RWPE1 (cell line): Measurements from ENCODE around the gene JPH2.

Source experiments
- CTCF ChIA-PET: fragments of 350-600 bp; sonication (Branson Sonifier 250); formaldehyde crosslinking; extraction: SDS; loops from one replicate; lab custom pipeline; 2021; lab: Yijun Ruan, JAX
- POLR2A ChIA-PET: fragments of 400-600 bp; formaldehyde crosslinking; extraction: SDS; loops from one replicate; lab custom pipeline; 2020; ENCODE audit warnings: antibody characterized with exemption; ENCODE audit not compliant: low non-redundant PET; lab: Yijun Ruan, JAX
- DNase-seq: peaks from one replicate; pipeline ENCODE4 v3.0.0; 2012; ENCODE audit warnings: low spot score
- H3K27ac ChIP-seq: fragments of 450-650 bp; 2 replicates; pipeline ENCODE4 v1.5.1; 2017
- CTCF ChIP-seq: fragments of 450-650 bp; conservative IDR thresholded peaks from 2 replicates; pipeline ENCODE4 v1.5.1; 2017; ENCODE audit warnings: low read depth, mild to moderate bottlenecking

Gene JPH2

DNA sequence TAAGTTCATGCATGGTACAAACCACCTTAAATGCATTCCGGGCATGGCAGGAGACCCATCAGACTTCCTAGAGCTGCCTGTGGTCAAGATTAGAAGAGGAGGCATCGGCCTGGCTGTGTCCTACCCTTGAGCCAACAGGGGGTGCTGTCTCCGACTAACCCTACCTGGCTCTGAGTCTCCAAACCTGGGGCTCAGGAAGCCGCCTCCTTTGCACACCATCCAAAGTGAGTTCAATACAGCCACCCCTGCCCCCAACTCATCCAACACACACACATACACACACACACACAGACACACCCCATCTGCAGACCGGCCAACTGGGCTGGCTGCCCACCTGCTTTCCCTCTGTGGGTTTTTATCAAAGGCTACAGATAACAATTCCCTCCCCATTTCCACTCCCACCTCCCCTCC lies 77.0 kb downstream of the JPH2 start:
- no peak for TF ChIP-seq CTCF
- DNase-seq = no peak
- CTCF ChIA-PET = interaction anchor here (0.6 to 1.0 kb wide), 2 partner anchors 21 to 450 kb away, joined by 3 to 6 read pairs; no protein-coding TSS in a partner anchor
- H3K27ac ChIP-seq = no peak overlapping the region
- POLR2A ChIA-PET = no interaction called here

DNA sequence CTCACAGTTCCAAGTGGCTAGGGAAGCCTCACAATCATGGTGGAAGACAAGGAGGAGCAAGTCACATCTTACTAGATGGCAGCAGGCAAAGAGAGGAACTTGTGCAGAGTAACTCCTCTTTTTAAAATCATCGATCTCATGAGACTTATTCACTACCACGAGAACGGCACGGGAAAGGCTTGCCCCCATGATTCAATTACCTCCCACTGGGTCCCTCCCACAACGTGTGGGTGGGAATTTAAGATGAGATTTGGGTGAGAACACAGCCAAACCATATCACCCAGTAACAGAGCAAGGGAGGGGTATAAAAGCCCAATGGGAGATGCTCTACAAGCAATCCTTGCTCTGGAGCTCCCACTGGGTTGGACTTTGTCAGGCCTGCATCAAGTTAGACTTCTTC lies 80.4 kb downstream of the JPH2 start:
- POLR2A ChIA-PET = no interaction called here
- TF ChIP-seq CTCF = no peak
- no peak for DNase-seq

DNA sequence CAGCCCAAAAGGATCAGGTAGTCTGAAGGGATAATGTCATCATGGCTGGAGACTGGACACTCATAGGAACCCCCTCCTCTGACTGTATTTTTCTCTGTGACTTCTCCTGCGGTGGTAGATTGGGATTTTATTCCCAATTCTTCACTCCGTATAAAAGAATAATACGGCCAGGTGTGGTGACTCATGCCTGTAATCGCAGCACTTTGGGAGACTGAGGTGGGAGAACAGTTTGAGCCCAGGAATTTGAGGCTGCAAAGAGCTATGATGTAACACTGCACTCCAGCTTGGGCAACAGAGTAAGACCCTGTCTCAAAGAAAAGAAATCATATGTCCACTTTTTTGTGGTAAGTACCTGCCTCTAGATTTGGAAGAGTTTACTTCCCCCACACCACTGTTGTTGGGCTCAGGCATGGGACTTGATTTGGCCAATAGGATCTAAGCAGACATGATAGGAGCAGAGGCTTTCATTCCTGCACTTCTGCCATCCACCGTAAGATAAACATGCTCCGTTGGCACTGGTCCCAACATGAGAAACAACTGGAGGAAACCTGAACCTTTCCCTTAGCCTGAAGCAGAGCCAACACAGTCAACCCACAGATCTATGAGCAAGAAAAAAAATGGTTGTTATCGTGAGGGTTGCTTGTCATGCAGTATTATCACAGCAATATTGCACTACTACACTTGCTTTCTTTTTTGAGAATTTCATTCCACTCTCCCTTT lies 82.0 kb downstream of the JPH2 start:
- POLR2A ChIA-PET = no interaction called here

More for the DNA sequence above, 80.4 kb downstream of the JPH2 start:
- CTCF ChIA-PET = interaction anchor here (0.6 to 1.3 kb wide), 4 partner anchors 10 to 326 kb away, joined by 3 to 6 read pairs (median 3); no protein-coding TSS in a partner anchor
- no peak overlapping the region for H3K27ac ChIP-seq

DNA sequence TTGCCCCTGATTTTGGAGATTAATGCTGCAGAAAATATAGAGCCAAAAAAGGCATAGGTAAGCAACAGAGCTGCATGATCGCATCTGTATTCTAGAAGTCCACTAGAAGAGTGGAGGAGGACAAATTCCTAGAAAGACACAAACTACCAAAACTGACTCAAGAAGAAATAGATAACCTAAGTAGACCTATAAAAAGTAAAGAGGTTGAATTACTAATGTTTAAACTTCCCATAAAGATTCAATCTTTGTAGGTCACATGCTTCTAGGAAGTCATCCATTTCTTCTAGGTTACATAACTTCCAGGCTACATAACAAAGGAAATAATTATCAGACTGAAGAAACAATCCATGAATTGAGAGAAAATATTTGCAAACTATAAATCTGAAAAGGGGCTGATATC lies 84.4 kb downstream of the JPH2 start:
- H3K27ac ChIP-seq = no peak overlapping the region
- ChIA-PET POLR2A (no interaction called here), CTCF (interaction anchor here (0.7 to 0.8 kb wide), 2 partner anchors 93 to 1308 kb away, joined by 3 read pairs; no protein-coding TSS in a partner anchor)
- no peak for TF ChIP-seq CTCF
- DNase-seq = no peak

More for the DNA sequence above, 82.0 kb downstream of the JPH2 start:
- CTCF ChIA-PET = interaction anchor here (1.0 kb wide), 1 partner anchor 85 kb away, joined by 3 read pairs; no protein-coding TSS in a partner anchor
- peak; percentile 74 for DNase-seq
- H3K27ac ChIP-seq = no peak overlapping the region
- TF ChIP-seq CTCF = no peak

DNA sequence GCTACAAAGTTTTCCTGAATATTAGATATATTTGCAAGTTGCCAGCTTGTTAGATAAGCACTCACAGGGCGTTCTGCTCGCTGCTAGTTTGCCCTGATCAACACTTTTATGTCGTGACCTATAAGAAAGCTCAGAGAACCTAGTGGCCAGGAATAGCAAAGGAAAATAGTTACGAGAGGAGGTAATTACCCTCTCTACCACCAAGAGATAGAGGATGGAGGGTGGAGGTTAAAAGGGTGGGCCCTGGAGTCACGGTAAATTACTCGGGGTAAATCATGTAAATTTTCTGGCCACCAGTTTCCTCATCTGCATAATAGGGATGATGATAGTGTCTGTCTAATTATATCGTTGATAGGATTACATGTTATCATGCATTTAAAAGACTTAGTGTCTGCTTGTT lies 87.2 kb downstream of the JPH2 start:
- POLR2A ChIA-PET = no interaction called here
- DNase-seq = no peak

DNA sequence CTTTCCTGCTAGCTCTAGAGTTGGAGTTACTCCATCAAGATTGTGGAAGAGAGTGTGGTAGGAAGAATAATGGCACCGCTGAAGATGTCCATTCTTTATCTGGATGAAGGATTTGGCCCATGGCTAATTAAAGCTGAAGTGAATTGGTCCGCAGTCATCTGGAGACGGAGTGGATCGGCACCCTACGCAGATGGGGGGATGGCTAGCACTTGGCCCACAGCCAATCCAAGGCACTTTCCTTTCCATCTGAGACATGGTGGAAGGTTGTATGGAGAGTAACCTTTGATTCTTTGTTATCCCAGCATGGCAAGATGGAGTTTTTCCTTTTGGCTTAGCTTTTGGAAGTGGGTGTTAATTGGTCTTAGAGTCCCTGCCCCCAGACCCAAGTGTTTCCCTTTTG lies 88.3 kb downstream of the JPH2 start:
- no peak for TF ChIP-seq CTCF
- no peak for DNase-seq
- POLR2A ChIA-PET = no interaction called here
- CTCF ChIA-PET = interaction anchor here (1.0 kb wide), 1 partner anchor 22 kb away, joined by 4 read pairs; no protein-coding TSS in a partner anchor
- H3K27ac ChIP-seq = no peak overlapping the region

More for the DNA sequence above, 87.2 kb downstream of the JPH2 start:
- CTCF ChIA-PET = interaction anchor here (0.7 kb wide), 1 partner anchor 90 kb away, joined by 4 read pairs; no protein-coding TSS in a partner anchor
- TF ChIP-seq CTCF = no peak
- no peak overlapping the region for H3K27ac ChIP-seq
